GM06990 (cell line): ENCODE data around the gene ZNF791.

Experiments
- DNase-seq: peaks from one replicate; pipeline ENCODE4 v3.0.0-alpha.2; 2011; ENCODE audit not compliant: insufficient read length; ENCODE audit errors: extremely low read depth
- H3K27me3 ChIP-seq: replicated peaks from 2 replicates; pipeline ENCODE4 v1.6.0; 2011; ENCODE audit warnings: low read length; ENCODE audit not compliant: control insufficient read depth, insufficient read depth
- H3K36me3 ChIP-seq: 2 replicates; pipeline ENCODE4 v1.5.1; 2011; ENCODE audit warnings: low read length; ENCODE audit not compliant: control insufficient read depth, insufficient read depth
- H3K4me3 ChIP-seq: replicated peaks from 2 replicates; pipeline ENCODE4 v1.5.1; 2011; ENCODE audit warnings: low read depth, mild to moderate bottlenecking, control low read depth, low read length
- TF ChIP-seq, protein P1 (sequence below): IDR thresholded peaks from 2 replicates; pipeline ENCODE4 v1.5.1; 2011; ENCODE audit warnings: low read length, control low read depth, mild to moderate bottlenecking, inconsistent platforms; ENCODE audit not compliant: insufficient read depth, poor library complexity, severe bottlenecking

ZNF791 gene

DNA sequence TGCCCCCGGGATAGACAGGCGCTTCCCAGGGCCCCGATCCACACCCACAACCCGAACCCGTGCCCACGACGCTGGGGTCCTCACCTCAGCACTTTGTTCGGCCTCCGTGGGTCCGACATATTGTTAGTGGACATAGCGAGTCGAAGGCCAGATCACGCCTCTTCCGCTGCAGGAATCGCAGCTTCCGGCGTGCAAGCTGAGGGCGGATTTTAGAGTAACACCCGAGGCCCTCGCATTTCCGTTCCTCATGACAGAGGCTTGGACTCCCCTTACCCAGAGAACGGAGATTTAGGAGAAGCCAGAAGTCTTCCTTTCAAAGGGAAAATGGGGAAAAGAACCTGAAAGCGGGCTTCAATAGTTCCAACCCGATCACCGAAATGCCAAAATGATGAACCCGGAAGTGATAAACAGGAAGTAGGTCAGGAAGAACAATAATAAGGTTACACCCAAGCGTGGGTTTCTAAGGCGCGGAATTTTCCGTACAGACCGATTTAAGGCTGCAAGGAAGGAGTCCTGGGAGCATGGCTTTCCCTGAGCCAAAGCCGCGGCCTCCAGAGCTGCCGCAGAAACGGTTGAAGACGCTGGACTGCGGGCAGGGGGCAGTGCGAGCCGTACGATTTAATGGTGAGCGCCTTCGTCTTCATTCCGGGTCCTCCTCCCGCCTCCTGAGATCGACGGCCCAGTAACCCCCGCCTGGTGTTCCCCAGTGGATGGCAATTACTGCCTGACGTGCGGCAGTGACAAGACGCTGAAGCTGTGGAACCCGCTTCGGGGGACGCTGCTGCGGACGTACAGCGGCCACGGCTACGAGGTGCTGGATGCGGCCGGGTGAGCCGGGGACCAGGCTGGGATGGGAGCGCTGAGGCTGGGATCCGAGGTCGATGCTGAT, 58.8 kb downstream of the ZNF791 start:
- no peaks in the 10 kb centered on the region for H3K27me3 ChIP-seq
- peaks cover 17% of the 10 kb centered on the region for H3K36me3 ChIP-seq
- peak overlapping the region; percentile 84 for H3K4me3 ChIP-seq
- DNase-seq: peak; percentile 83
- TF ChIP-seq, protein P1, sequence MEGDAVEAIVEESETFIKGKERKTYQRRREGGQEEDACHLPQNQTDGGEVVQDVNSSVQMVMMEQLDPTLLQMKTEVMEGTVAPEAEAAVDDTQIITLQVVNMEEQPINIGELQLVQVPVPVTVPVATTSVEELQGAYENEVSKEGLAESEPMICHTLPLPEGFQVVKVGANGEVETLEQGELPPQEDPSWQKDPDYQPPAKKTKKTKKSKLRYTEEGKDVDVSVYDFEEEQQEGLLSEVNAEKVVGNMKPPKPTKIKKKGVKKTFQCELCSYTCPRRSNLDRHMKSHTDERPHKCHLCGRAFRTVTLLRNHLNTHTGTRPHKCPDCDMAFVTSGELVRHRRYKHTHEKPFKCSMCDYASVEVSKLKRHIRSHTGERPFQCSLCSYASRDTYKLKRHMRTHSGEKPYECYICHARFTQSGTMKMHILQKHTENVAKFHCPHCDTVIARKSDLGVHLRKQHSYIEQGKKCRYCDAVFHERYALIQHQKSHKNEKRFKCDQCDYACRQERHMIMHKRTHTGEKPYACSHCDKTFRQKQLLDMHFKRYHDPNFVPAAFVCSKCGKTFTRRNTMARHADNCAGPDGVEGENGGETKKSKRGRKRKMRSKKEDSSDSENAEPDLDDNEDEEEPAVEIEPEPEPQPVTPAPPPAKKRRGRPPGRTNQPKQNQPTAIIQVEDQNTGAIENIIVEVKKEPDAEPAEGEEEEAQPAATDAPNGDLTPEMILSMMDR: no peak

DNA sequence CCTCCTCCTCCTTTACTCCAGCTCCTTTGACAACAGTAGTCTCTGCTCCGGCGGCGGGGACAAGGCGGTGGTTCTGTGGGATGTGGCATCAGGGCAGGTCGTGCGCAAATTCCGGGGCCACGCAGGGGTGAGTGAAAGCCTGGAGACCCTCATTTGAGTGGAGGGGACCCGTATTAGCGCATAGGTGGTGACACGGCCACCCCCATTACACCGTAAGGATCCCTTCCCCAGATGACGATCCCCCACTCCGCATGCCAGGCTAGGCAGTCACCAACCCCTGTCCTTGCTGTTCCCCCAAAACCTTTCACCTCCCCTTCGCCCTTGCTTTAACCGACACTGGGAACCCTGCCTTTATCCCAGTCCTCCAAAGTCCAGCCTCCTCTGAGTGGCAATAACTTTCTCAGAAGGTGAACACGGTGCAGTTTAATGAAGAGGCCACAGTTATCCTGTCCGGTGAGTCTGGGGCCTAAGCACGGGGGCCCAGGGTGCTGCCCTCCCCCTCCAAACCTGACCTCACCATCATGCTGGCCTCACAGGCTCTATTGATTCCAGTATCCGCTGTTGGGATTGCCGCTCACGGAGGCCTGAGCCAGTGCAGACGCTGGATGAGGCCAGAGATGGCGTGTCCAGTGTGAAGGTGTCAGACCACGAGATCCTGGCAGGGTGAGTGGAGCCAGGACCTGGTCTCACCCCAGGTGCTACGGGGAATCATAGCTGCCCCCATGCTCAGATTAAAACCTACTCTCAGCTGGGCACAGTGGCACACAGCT, 59.6 kb downstream of the ZNF791 start:
- Histone ChIP-seq H3K4me3 (peak overlapping the region; percentile 84), H3K36me3 (peaks cover 15% of the 10 kb centered on the region), H3K27me3 (no peaks in the 10 kb centered on the region)
- TF ChIP-seq, protein P1: no peak
- DNase-seq: no peak

DNA sequence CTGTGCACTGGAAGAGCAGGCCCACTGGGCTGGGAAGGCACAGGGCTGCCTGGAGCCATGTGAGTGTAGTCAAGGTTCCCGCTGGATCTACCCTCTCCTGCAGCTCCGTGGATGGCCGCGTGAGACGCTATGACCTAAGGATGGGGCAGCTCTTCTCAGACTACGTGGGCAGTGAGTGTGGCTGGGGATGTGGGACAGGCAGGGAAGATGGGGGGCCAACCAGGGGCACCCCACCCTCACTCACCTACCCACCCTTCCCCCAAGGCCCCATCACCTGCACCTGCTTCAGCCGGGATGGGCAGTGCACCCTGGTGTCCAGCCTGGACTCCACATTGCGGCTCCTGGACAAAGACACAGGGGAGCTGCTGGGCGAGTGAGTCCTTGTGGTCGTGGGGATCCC, 62.0 kb downstream of the ZNF791 start:
- no peak for DNase-seq
- TF ChIP-seq, protein P1: no peak
- Histone ChIP-seq H3K27me3 (no peaks in the 10 kb centered on the region), H3K36me3 (peaks cover 35% of the 10 kb centered on the region), H3K4me3 (no peak overlapping the region)

DNA sequence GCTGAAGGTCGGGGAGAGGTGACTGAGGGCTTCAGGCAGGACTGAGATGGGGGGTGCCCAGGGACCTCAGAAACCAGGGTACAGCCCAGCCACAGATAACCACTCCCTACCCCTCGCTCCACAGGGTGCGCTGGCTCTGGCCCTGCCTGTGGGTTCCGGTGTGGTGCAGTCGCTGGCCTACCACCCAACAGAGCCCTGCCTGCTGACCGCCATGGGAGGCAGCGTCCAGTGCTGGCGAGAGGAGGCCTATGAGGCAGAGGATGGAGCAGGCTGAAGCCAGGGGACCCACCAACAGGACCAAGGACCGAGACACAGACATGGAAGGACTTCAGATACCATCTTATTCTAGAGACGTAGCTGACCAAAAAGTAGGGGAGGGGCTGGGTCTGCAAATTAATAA, 64.7 kb downstream of the ZNF791 start:
- TF ChIP-seq, protein P1: no peak
- no peak overlapping the region for H3K4me3 ChIP-seq
- no peak for DNase-seq
- H3K36me3 ChIP-seq: peaks cover 48% of the 10 kb centered on the region
- H3K27me3 ChIP-seq: no peaks in the 10 kb centered on the region

DNA sequence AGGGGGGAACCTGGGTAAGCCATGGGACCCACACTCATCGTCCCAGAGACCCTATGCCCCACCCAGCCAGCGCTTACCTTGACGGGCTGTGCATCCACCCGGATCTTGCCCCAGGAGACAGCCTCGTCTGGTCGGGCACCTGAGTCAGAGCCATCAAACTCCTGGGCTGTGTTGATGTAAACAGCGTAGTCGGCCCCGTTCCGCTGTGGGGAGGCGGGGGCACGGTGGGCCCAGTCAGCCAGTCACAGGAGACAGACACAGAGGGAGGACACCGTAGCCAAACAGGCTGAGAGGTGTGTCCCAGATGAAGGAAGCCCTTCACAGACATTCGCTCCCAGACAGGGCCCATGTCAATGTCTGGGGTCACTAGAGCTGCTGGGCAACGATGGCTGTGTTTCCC, 65.2 kb downstream of the ZNF791 start:
- H3K27me3 ChIP-seq: no peaks in the 10 kb centered on the region
- peaks cover 48% of the 10 kb centered on the region for H3K36me3 ChIP-seq
- no peak overlapping the region for H3K4me3 ChIP-seq
- DNase-seq: no peak
- TF ChIP-seq, protein P1: no peak
